MG63 (cell line): Measurements from ENCODE around the gene GSDMA. TPM values are rescaled to one million over a fixed set of nuclear protein-coding genes. Genes with fewer than 3 reads are reported as not detected.

Source experiments
- DNase-seq: peaks from one replicate; pipeline ENCODE4 v3.0.0-alpha.2; 2020
- H3K27me3 ChIP-seq: fragments of 250-450 bp; sonication (Bioruptor Pico); 2 replicates; pipeline ENCODE4 v1.5.1; 2020; ENCODE audit warnings: mild to moderate bottlenecking, moderate library complexity
- H3K36me3 ChIP-seq: fragments of 250-450 bp; sonication (Bioruptor Pico); 2 replicates; pipeline ENCODE4 v1.5.1; 2020; ENCODE audit warnings: mild to moderate bottlenecking, moderate library complexity
- H3K4me3 ChIP-seq: fragments of 250-450 bp; sonication (Bioruptor Pico); 2 replicates; pipeline ENCODE4 v1.5.1; 2020; ENCODE audit warnings: mild to moderate bottlenecking, moderate library complexity
- H3K9me3 ChIP-seq: fragments of 250-450 bp; sonication (Bioruptor Pico); 2 replicates; pipeline ENCODE4 v1.5.1; 2020; ENCODE audit warnings: mild to moderate bottlenecking, moderate library complexity
- total RNA-seq: library from RNA; depleted of rRNA; stranded (reverse); fragments of >200 nt; shearing (Covaris generic); gene quantifications from 2 replicates; pipeline ENCODE4 v1.2.3, GENCODE V29; 2014; ENCODE audit warnings: low replicate concordance

GSDMA gene
- total RNA-seq, 1 experiment from 2014 or later, result not detected

DNA sequence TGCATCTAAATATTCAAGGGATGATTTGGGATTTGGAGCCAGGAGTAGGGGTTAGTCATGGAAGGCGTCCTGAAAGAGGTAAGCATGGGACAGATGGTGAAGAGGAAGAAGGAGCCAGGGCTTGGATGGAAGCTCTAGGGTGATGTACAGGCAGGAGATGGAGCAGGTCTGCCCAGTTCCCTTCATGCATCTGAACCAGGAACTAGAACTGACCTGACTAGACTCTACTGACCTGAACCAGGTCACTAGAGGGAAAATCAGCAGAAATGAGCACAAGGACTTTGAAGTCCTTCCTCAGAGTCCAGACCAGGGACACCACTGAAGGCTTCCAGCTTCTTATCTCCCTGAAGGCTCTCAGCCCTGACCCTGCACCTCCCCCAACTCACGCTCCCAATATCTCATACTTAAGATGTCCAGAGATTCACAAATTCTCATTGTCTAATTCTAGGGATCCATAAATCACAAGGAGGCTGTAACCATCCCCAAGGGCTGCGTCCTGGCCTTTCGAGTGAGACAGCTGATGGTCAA is 8.3 kb downstream of the GSDMA start:
- peaks cover 2% of the 10 kb centered on the region; the same call in 1 of the 2 replicates for H3K27me3 ChIP-seq
- no peaks in the 10 kb centered on the region for H3K36me3 ChIP-seq
- DNase-seq, result no peak
- no peaks in the 10 kb centered on the region for H3K9me3 ChIP-seq
- no peak overlapping the region for H3K4me3 ChIP-seq

DNA sequence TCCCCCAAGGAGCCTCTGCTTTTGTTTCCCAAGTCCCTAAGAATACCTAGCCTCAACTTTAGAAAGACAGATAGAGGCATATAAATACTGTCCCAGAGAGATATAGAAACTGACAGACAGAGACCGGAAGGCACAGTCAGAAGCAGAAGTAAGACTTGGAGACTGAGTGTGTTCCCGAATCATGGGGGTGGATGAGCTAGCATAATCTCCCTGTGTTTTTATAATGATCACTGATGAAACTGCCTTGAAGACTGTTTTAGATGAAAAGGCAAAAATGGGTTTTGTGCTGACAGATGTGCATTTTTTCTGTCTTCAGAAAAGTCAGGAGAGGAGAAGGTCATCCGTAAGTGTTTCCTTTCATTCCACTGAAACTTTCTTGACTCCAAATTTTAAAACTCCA is 9.5 kb downstream of the GSDMA start:
- no peaks in the 10 kb centered on the region for H3K36me3 ChIP-seq
- H3K9me3 ChIP-seq, result no peaks in the 10 kb centered on the region
- H3K27me3 ChIP-seq, result peaks cover 2% of the 10 kb centered on the region; the same call in 1 of the 2 replicates
- no peak for DNase-seq
- H3K4me3 ChIP-seq, result no peak overlapping the region

DNA sequence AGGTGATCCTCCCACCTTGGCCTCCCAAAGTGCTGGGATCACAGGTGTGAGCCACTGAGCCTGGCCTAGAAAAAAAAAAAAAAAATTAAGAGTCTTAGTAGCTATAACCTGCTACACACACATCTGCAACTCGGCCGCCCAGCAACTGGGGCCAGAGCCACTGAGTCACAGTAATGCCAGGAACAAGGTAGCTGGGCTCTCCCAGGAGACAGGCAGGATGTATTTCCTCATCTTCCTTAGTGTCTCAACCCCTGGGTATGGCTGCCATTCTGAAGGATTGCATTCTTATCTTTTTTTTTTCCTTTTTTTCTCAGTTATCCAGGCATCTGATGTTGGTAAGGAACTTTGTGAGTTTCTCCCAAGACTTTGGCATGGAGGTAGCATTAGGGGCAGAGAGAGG is 10.7 kb downstream of the GSDMA start:
- Histone ChIP-seq H3K4me3 (no peak overlapping the region), H3K36me3 (no peaks in the 10 kb centered on the region), H3K27me3 (peaks cover 2% of the 10 kb centered on the region; the same call in 1 of the 2 replicates), H3K9me3 (no peaks in the 10 kb centered on the region)
- no peak for DNase-seq

DNA sequence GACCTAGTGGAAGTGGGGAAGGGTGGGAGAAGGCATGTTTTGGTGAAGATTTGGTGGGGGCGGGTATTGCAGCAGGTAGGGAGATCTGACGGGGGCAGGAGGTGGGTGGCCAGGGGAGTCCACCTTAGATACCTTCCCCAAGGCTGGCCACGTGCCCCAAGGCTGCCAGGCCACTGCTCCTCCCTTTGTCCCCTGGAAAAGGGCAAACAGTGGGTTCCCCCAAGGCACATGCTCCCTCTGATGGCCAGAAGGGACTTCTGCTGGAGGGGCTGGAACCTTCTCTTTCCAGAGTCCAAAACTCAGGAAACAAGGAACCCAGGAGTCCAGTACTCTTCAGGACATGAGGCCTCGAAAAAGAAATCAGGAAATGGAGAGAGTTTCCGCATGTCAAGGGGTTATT is 11.6 kb downstream of the GSDMA start:
- no peak for DNase-seq
- no peaks in the 10 kb centered on the region; the same call in 1 of the 2 replicates for H3K27me3 ChIP-seq
- no peak overlapping the region for H3K4me3 ChIP-seq
- H3K9me3 ChIP-seq, result no peaks in the 10 kb centered on the region
- H3K36me3 ChIP-seq, result no peaks in the 10 kb centered on the region

DNA sequence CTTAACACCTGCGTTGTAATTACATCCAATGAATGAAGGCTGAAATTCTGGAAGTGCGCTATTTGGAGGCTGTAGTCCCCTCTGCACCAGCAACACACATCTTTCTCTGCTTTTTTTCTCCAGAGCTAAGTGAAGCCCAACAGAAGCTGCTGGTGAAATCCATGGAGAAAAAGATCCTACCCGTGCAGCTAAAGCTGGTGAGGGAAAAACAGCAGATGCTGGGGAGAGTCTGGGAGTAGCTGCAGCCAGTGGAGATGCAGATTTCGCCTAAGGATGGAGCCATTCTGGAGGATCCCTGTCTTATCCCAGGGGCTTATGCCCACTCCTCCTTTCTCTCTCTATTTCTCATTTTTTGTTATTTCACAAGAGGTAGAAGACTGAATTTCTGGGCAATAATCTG is 13.0 kb downstream of the GSDMA start:
- Histone ChIP-seq H3K4me3 (no peak overlapping the region), H3K9me3 (no peaks in the 10 kb centered on the region), H3K27me3 (no peaks in the 10 kb centered on the region; the same call in 1 of the 2 replicates), H3K36me3 (peaks cover under 1% of the 10 kb centered on the region)
- DNase-seq, result no peak

DNA sequence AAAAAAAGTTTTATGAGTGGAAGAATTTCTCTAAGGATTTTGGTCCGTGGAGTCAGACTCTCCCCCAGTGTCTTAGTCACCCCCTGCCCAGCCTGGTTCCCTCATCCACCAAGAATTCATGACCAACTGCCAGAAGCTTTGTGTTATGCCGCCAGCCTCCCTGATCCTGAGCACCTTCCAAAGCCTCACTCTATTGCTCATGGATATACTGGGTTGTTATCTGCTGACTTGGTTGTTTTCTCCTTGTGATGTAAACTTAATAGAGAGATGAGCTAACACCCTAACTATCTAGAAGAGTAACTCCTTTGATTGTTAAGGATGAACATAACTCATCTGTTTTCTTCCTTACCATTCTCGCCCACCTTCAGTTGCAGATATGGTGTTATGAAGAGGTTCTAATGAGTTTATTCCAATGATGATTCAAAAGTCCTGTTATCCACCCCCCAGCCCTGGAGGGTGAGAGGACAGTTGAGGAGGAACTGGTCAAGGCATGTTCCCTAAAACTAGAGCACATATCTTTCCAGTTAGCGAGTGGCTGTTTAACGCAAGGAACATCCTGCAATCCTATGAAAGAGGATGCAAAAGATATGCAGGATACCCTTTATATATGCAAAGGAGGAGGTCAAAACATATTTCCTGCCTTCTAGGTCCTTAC is 16.3 kb downstream of the GSDMA start:
- H3K9me3 ChIP-seq, result no peaks in the 10 kb centered on the region
- peak; percentile 90 for DNase-seq
- H3K27me3 ChIP-seq, result no peaks in the 10 kb centered on the region
- H3K36me3 ChIP-seq, result peaks cover 29% of the 10 kb centered on the region
- no peak overlapping the region for H3K4me3 ChIP-seq

GRCh38 chr17:39979893-39980350 is 17.1 kb downstream of the GSDMA start:
- Histone ChIP-seq H3K36me3 (peaks cover 37% of the 10 kb centered on the region), H3K9me3 (no peaks in the 10 kb centered on the region), H3K4me3 (peak overlapping the region; percentile 99), H3K27me3 (no peaks in the 10 kb centered on the region)
- peak; percentile 7 for DNase-seq

DNA sequence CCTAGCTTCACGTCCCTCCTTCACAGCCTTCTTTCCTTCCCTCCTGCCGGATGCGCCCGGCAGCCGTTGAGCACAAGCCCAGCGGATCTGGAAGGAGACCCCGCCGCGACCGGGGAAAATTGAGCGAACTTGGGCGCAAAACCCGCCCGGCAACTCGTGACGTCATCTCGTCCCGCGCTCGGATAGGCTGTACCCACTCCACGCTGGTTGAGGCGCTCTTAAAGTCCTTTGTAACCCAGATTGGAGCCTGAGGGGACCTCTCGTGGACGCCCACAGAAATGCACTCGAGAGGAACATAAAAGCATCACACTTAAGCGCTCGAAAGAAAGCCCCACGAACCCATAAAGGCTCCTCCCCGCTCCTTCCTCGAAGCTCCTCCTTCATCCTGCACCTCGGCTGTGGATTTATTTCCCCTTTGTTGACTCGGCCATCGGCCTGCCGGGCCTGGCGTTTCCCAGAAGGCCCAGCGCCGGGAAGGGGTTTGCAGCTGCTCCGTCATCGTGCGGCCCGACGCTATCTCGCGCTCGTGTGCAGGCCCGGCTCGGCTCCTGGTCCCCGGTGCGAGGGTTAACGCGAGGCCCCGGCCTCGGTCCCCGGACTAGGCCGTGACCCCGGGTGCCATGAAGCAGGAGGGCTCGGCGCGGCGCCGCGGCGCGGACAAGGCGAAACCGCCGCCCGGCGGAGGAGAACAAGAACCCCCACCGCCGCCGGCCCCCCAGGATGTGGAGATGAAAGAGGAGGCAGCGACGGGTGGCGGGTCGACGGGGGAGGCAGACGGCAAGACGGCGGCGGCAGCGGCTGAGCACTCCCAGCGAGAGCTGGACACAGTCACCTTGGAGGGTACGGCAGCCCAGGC is 17.8 kb downstream of the GSDMA start, which contains the start of gene PSMD3:
PSMD3 (plus strand) TSS at position 457 of the 856 bp plus-strand sequence; CDS start at position 621, 164 bp downstream.
- peaks cover 43% of the 10 kb centered on the region for H3K36me3 ChIP-seq
- no peaks in the 10 kb centered on the region for H3K27me3 ChIP-seq
- peak within 1 kb of the TSS; percentile 99 for H3K4me3 ChIP-seq
- no peaks in the 10 kb centered on the region for H3K9me3 ChIP-seq
- DNase-seq, result peak; percentile 98

DNA sequence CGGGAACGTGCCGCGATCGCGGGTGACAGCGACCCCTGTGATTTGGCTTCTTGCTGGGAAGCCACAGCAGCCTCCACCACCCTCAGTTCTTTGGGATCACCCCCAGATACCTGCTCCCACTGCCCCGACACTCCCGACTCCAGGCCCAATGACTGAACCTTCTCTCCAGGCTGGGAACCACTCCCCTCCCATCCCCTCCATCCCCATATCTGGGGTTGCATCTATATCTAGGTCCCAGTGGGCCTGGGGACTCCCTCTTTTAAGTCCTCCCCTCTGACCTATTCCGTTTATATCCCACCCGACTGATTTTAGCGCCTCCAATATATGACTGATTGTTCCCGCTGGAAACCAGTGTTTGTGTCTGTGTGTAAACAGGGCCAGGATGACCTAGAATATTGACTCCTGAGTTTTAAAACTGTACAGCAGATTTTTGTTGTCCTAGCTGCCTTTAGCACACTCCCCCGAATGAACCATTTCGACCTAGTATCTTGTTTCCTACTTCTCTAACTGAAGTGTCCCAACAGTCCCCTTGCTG is 18.5 kb downstream of the GSDMA start:
- peaks cover 50% of the 10 kb centered on the region for H3K36me3 ChIP-seq

GRCh38 chr17:39981766-39982375 is 19.1 kb downstream of the GSDMA start:
- Histone ChIP-seq H3K9me3 (no peaks in the 10 kb centered on the region), H3K36me3 (peaks cover 56% of the 10 kb centered on the region), H3K27me3 (no peaks in the 10 kb centered on the region), H3K4me3 (peak overlapping the region; percentile 99)
- no peak for DNase-seq

More for the DNA sequence above, 18.5 kb downstream of the GSDMA start:
- H3K4me3 ChIP-seq, result peak overlapping the region; percentile 99
- no peaks in the 10 kb centered on the region for H3K9me3 ChIP-seq
- no peaks in the 10 kb centered on the region for H3K27me3 ChIP-seq
- peak; percentile 8 for DNase-seq

GRCh38 chr17:39988206-39988810 is 25.5 kb downstream of the GSDMA start:
- H3K9me3 ChIP-seq, result no peaks in the 10 kb centered on the region
- no peak overlapping the region for H3K4me3 ChIP-seq
- H3K27me3 ChIP-seq, result no peaks in the 10 kb centered on the region
- H3K36me3 ChIP-seq, result peaks cover 95% of the 10 kb centered on the region
- DNase-seq, result no peak

- Histone ChIP-seq H3K36me3 (peaks cover 78% of the 10 kb centered on the region), H3K4me3 (no peak overlapping the region), H3K27me3 (no peaks in the 10 kb centered on the region), H3K9me3 (no peaks in the 10 kb centered on the region)
- DNase-seq, result no peak
Observed at GRCh38 chr17:39994448-39994847, 31.6 kb downstream of the GSDMA start.

DNA sequence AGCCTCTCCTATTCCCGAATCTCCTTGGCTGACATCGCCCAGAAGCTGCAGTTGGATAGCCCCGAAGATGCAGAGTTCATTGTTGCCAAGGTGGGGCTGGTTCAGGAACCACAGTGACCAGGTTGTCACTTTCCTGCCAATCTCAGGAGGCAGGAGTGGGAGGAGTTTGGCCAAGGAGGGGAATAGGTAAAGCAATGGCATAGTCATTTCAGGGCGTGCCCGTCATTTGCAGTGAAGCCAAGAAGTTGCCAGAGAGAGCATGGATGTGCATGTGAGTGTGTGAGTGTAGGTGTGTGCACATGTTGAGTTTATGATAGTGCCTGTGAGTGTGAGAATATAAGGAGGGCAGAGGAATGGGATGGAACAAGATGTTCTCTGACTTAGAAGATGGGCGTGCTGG is 32.6 kb downstream of the GSDMA start:
- no peak for DNase-seq
- no peaks in the 10 kb centered on the region for H3K27me3 ChIP-seq
- no peaks in the 10 kb centered on the region for H3K9me3 ChIP-seq
- H3K36me3 ChIP-seq, result peaks cover 68% of the 10 kb centered on the region
- no peak overlapping the region for H3K4me3 ChIP-seq

- Histone ChIP-seq H3K36me3 (peaks cover 61% of the 10 kb centered on the region), H3K9me3 (no peaks in the 10 kb centered on the region), H3K4me3 (no peak overlapping the region), H3K27me3 (no peaks in the 10 kb centered on the region)
- DNase-seq, result no peak
Observed at GRCh38 chr17:39996162-39996561, 33.4 kb downstream of the GSDMA start.

GRCh38 chr17:39996800-39997199 is 34.0 kb downstream of the GSDMA start:
- DNase-seq, result no peak
- H3K36me3 ChIP-seq, result peaks cover 56% of the 10 kb centered on the region

DNA sequence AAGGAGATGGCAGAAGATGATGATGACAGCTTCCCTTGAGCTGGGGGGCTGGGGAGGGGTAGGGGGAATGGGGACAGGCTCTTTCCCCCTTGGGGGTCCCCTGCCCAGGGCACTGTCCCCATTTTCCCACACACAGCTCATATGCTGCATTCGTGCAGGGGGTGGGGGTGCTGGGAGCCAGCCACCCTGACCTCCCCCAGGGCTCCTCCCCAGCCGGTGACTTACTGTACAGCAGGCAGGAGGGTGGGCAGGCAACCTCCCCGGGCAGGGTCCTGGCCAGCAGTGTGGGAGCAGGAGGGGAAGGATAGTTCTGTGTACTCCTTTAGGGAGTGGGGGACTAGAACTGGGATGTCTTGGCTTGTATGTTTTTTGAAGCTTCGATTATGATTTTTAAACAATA is 34.7 kb downstream of the GSDMA start:
- no peak overlapping the region for H3K4me3 ChIP-seq

More at GRCh38 chr17:39996800-39997199, 34.0 kb downstream of the GSDMA start:
- Histone ChIP-seq H3K4me3 (no peak overlapping the region), H3K27me3 (no peaks in the 10 kb centered on the region), H3K9me3 (no peaks in the 10 kb centered on the region)

More for the DNA sequence above, 34.7 kb downstream of the GSDMA start:
- no peak for DNase-seq
- Histone ChIP-seq H3K36me3 (peaks cover 50% of the 10 kb centered on the region), H3K27me3 (no peaks in the 10 kb centered on the region), H3K9me3 (no peaks in the 10 kb centered on the region)
